ENCODE measurements around the gene CBX5.

CBX5 gene

GRCh38 chr12:54210400-54210790, 69.5 kb downstream of the CBX5 start:
- no peak overlapping the region for H3K27ac Mint-ChIP-seq
- DNase-seq, result no peak
- H3K36me3 Mint-ChIP-seq (ENCODE audit: low read depth), result no peaks in the 10 kb centered on the region

GRCh38 chr12:54208591-54208990, 71.3 kb downstream of the CBX5 start:
- no peaks in the 10 kb centered on the region for H3K36me3 Mint-ChIP-seq (ENCODE audit: low read depth)
- peaks cover 16% of the 10 kb centered on the region for H3K27me3 Mint-ChIP-seq (ENCODE audit: low read depth, poor library complexity)
- no peak for TF ChIP-seq CTCF (IDR thresholded peaks at IDR 0.05)
- peaks cover 93% of the 10 kb centered on the region for H3K4me1 Mint-ChIP-seq
- H3K9me3 Mint-ChIP-seq, result no peaks in the 10 kb centered on the region
- DNase-seq, result no peak
- peak overlapping the region; percentile 57 for H3K27ac Mint-ChIP-seq
- no peak overlapping the region for H3K4me3 Mint-ChIP-seq

More at GRCh38 chr12:54210400-54210790, 69.5 kb downstream of the CBX5 start:
- no peak for TF ChIP-seq CTCF (IDR thresholded peaks at IDR 0.05)
- no peaks in the 10 kb centered on the region for H3K9me3 Mint-ChIP-seq
- peaks cover 13% of the 10 kb centered on the region for H3K27me3 Mint-ChIP-seq (ENCODE audit: low read depth, poor library complexity)
- peaks cover 82% of the 10 kb centered on the region for H3K4me1 Mint-ChIP-seq
- no peak overlapping the region for H3K4me3 Mint-ChIP-seq

- Mint-ChIP-seq H3K27ac (peak overlapping the region; percentile 73), H3K4me3 (no peak overlapping the region), H3K4me1 (peaks cover 89% of the 10 kb centered on the region), H3K9me3 (no peaks in the 10 kb centered on the region), H3K27me3 (ENCODE audit: low read depth, poor library complexity) (peaks cover 19% of the 10 kb centered on the region), H3K36me3 (ENCODE audit: low read depth) (no peaks in the 10 kb centered on the region)
- DNase-seq, result peak; percentile 98
- TF ChIP-seq CTCF (IDR thresholded peaks at IDR 0.05), result peak; percentile 95
Observed at GRCh38 chr12:54207539-54208294, 72.2 kb downstream of the CBX5 start.

GRCh38 chr12:54206791-54207190, 73.1 kb downstream of the CBX5 start:
- no peaks in the 10 kb centered on the region for H3K9me3 Mint-ChIP-seq
- TF ChIP-seq CTCF (IDR thresholded peaks at IDR 0.05), result no peak
- DNase-seq, result no peak
- H3K36me3 Mint-ChIP-seq (ENCODE audit: low read depth), result no peaks in the 10 kb centered on the region
- peaks cover 25% of the 10 kb centered on the region for H3K27me3 Mint-ChIP-seq (ENCODE audit: low read depth, poor library complexity)
- no peak overlapping the region for H3K4me3 Mint-ChIP-seq
- H3K27ac Mint-ChIP-seq, result no peak overlapping the region
- H3K4me1 Mint-ChIP-seq, result peaks cover 81% of the 10 kb centered on the region

GRCh38 chr12:54204316-54204715, 75.6 kb downstream of the CBX5 start:
- no peak for DNase-seq
- H3K4me3 Mint-ChIP-seq, result no peak overlapping the region
- H3K36me3 Mint-ChIP-seq (ENCODE audit: low read depth), result no peaks in the 10 kb centered on the region
- H3K27me3 Mint-ChIP-seq (ENCODE audit: low read depth, poor library complexity), result peaks cover 33% of the 10 kb centered on the region
- H3K9me3 Mint-ChIP-seq, result no peaks in the 10 kb centered on the region
- peaks cover 82% of the 10 kb centered on the region for H3K4me1 Mint-ChIP-seq
- no peak overlapping the region for H3K27ac Mint-ChIP-seq
- no peak for TF ChIP-seq CTCF (IDR thresholded peaks at IDR 0.05)
